Activated CD8-positive, alpha-beta memory T cell treated with anti-CD3 and anti-CD28 coated beads for 4 hours (primary cell): Measurements from ENCODE around the gene FBXL17.

Experiments
- DNase-seq, 2 donors: peaks; one replicate each; pipeline ENCODE4 v3.0.0-alpha.2; 2020; ENCODE audit warnings: low read depth in 2 of 2

FBXL17 gene

DNA sequence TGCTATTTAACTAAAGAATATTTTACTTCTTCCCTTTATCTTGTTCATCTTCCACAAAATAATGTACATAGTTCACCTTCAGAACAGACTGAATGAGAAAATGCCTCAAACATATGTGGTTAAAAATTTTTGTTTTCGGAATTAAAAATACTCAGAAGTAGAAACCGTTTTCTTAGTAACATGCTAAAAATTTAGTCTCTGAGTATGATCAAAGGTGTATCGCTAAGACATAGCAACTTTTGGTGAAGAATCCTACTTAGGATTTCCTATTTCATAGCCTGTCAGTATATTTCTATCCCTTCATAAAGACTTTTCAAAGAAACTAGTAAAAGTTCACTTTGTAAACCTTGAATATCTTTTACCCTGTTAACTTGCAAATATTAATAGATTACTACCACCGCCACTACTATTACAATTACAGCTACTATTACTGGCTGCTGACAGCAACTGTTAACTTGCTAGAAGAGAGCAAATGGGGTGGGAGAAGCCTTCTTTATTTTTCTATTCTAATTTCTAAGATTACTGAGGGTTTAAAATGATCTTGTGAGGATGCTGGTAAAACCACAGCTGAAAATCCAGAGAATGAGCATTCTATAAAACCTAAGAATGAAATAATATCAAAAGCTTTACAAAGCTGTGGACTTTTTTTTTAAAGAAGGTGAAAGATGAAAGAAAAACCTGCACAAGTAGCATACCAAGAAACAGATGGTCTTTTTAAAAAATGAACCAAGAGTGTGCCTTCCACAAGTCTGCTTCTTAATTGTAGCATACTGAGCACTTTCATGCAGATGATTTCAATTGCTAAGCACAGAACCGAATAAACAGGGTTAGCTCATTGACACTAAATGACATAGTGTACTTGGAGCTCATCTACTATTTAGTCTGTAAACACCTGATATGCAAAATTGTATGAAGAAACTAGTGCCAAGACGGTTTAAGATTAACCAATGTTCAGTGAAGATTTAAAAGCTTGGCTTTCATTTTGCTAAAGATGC, 464.9 kb downstream of the FBXL17 start:
- no peak for DNase-seq

- DNase-seq = no peak
These were observed 466.6 kb downstream of the FBXL17 start for GRCh38 chr5:107915176-107915812.

GRCh38 chr5:107913494-107913893, 468.4 kb downstream of the FBXL17 start:
- no peak for DNase-seq

- DNase-seq = no peak
These were observed 481.2 kb downstream of the FBXL17 start for GRCh38 chr5:107900721-107901120.

GRCh38 chr5:107894361-107894760, 487.5 kb downstream of the FBXL17 start:
- no peak for DNase-seq

DNA sequence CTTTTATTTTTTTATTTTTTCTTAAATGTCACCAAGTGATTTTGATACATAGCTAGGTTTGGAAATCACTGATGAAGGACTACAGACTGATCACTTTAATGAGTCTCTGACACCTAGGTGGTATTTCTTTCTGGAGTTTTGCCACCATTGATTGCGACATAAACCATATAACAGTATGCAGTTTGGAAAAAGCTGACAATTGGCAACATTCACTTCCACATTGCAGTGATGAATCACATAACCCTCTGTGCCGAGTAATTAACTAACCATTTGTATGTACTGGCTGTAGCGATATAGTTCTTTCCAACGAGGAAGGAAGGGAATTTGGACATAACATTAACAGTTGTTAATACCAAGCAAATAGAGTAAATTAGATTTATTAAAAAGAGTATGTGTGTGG, 488.3 kb downstream of the FBXL17 start:
- no peak for DNase-seq

DNA sequence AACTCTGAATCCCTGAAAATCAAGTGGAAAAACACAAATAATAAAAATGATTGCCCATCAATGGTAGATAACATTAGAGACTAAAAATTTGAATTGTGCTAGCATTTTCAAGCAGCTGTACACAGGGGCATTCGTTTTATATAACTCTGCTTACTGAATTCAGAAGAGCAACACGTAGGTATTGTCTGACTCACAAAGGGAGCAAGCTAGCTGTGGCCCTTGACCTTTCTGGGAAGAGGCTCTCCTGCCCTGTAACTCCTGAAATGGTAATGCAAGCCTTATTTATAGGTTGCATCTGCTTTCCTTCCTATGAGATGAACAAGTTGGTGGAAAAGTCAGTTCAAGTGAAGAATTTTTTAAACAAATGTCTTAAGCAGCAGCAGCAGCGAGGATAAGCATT, 492.5 kb downstream of the FBXL17 start:
- no peak for DNase-seq

GRCh38 chr5:107888541-107888940, 493.4 kb downstream of the FBXL17 start:
- no peak for DNase-seq

- DNase-seq = no peak
These were observed 494.5 kb downstream of the FBXL17 start for GRCh38 chr5:107887166-107887943.

DNA sequence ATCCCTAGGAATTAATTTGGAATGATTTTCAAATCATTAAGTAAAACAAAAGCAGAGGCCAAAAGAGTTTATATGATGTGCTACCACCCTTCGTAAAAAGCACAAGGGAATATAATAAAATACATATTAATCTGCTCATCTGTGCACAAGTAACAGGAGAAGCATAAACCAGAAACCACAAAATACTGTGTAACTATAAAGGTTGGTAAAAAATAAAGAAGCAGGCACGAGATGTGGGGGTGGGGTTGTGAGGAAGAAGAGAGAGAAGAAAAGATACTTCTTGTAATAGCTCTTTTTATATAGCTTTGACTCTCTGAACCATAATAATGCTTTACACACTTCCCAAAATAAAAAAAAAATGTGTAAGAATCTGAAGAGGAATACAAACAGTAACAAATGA, 496.3 kb downstream of the FBXL17 start:
- no peak for DNase-seq

- DNase-seq = no peak
These were observed 497.0 kb downstream of the FBXL17 start for GRCh38 chr5:107884871-107885270.

GRCh38 chr5:107878661-107879060, 503.2 kb downstream of the FBXL17 start:
- DNase-seq = no peak

DNA sequence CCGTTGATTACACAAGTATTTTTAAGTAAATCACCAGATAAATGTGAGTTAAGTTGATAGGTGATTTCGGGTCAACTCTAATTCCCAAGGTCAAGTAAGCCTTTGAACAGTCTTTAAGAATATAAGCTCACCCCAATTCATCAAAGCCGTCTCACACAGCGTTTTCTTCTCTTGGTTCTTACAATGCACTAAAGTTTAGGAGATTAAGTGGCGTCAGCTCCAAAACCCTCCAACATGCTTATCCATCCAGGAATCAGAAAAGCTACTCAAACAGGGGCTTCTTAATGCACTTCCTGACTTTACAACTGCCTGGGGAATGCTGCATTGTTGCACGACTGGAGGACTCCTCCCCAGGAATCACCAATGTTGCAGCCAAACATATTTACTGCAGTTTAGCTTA, 505.0 kb downstream of the FBXL17 start:
- no peak for DNase-seq

DNA sequence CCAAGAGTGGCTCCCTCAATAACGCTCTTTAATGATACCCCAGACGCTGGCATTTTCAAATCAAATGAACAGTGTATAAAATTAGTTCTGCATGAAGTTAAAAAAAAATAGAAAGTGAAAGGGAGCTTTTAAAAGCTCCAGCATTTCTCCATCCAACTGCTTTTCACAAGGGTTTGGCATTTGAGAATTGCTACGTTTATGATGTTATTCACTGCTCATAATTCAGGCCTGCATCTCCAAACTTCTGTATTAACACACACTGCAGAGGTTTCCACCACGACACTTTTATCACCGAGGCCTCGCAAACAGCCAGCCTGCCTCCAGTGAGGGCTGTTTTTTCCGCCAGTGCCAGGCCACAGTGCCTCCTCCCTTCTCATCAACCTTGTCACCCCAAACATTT, 505.6 kb downstream of the FBXL17 start:
- no peak for DNase-seq

DNA sequence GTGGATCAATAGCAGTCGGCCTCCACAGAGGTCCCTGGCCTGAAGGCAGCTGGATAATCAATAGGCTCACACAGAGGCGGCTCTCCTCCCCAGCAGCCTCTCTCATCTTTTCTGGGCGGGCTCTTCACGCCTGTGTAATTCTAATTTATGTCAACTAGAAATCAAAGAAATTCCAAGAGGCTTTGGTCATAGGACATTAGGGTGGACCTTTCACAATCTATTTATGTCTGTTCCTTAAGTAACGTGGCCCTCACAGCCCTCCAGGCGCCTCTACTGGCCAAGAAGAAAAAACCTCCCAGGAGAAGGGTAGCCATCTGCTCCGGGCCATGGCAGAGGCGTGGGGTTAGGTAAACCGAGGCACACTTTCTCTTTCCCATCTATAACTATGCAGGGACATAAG, 506.1 kb downstream of the FBXL17 start:
- DNase-seq = no peak

DNA sequence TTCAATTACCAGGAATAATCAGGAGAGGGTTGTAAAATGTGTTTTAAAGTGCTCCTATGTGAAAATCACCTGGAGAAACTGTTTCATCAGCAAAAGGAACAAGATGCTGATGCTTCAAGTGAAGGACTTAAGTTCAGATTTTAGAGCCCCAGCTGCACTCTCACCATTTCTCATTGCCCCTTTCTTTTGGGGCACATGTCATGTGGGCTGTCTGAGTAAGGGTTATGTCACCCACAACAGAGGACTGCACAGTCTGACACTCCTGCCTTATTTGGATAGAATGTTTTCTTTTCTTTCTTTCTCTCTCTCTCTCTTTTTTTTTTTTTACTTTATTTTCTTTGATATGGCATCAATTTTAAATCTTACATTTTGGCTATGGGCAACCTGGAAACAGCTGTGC, 507.1 kb downstream of the FBXL17 start:
- DNase-seq = no peak

DNA sequence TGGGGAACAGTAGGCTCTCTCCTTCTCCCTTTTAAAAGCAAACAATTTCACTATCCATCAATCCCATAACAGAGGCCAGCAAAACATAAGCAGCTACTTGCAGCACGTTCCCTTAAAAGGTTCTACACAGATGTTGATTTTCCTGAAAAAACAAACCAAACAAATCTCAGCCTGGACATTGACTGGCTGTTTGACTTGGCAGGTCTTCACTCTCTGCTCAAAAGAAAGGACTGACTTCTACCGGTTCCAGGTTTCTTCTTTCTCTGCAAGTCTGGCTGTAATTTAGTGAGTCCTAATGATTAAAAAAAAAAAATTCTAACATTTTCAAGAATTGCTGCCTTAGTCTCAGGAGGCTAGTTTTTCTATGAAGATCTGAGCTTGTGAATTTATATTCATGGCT, 508.0 kb downstream of the FBXL17 start:
- no peak for DNase-seq

DNA sequence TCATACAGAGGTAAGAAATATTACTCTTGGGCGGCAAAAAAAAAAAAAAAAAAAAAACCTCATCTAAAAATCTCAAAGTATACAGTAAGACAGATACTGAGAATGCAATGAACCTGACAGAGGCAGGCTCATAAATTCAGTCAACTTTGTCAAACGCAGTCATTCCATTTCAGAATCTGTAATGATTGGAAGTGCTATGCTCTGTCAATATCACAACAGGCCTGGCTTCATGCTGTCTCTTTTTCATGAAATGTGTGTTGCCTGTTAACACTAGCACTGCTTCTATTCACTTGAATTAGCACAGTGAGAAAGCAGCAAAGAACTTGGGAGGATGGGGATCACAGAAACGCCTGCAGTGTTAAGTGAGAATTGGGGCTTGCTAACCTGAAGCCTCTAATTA, 510.9 kb downstream of the FBXL17 start:
- no peak for DNase-seq

DNA sequence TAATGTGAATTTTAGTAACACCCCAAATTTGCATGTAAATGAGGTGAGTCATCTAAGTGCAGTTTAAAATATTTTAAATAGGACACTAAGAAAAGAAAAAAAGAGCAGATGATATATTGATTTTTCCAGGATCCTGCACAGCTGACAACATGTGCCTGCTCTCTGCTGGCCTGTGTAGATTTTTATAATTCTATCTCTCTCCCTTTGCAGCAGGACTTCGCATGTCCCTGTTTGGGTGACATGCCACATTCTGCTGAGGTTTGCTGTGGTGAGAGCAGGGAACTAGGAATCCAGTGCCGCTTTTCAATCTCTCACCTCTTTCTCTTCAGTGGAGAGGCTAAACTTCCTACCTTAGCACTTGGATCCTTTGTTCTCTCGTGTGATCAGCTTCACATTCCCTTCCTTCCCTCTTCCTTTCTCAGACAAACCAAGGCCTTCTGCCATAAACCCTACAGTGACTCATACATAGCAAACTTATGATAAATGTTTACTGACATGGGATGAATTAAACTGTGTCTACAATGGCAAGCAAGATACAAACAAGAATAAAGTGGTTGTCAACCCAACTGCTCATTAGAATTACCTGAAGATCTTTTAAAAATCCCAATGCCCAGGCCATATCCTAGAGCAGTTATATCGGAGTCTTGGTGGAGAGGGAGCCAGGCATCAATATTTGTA, 512.3 kb downstream of the FBXL17 start:
- no peak for DNase-seq

DNA sequence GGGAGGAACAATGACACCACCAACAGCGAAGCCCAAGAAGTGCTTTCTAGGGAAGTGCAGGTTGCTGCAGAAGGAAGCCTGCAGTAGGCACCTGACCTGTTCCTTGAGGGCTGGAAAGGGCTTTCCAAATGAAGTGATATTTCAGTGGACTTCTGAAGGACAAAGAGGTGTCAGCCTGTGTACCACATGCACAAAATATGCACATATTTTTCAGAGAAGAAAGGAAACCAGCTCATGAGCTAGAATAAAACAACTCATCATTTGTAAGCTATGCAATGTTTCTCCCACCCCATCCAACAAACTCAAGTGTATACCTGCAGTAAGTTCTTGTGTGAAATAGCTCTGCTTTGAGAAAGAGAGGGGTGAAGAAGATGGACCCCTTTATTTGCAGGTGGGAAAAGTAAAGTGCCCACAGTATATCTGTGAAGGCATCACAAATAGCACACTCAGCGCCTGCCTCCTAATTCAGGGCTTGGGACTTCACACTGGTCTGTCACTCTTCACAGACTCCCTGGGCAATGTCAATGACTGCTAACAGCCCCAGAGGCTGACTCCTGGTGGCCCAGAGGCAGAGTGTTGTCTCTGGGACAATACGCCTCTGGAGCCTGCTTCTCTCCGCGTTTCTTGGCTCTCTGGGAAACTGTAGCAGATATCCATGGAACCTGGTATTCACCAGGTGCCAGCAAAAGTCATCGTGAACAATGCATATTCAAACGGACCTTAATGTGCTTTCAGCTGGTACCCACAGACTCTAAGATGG, 513.1 kb downstream of the FBXL17 start:
- DNase-seq = no peak

- DNase-seq = no peak
These were observed 514.6 kb downstream of the FBXL17 start for GRCh38 chr5:107867266-107867665.
